Measurements from ENCODE around the gene PLD3.

- TF ChIP-seq POLR2A (IDR thresholded peaks at IDR 0.05; ENCODE audit: extremely low read depth, insufficient read length) (no peak), CTCF (IDR thresholded peaks at IDR 0.05; ENCODE audit: low read depth, low read length) (no peak)
These were observed 22.3 kb upstream of the PLD3 start for GRCh38 chr19:40326201-40326600.
